Activated CD4-positive, alpha-beta T cell treated with anti-CD3 and anti-CD28 coated beads for 48 hours (primary cell): ENCODE data around the gene APOOL.

Experiments used
- DNase-seq: peaks from one replicate; pipeline ENCODE4 v3.0.0-alpha.2; 2020

APOOL gene

DNA sequence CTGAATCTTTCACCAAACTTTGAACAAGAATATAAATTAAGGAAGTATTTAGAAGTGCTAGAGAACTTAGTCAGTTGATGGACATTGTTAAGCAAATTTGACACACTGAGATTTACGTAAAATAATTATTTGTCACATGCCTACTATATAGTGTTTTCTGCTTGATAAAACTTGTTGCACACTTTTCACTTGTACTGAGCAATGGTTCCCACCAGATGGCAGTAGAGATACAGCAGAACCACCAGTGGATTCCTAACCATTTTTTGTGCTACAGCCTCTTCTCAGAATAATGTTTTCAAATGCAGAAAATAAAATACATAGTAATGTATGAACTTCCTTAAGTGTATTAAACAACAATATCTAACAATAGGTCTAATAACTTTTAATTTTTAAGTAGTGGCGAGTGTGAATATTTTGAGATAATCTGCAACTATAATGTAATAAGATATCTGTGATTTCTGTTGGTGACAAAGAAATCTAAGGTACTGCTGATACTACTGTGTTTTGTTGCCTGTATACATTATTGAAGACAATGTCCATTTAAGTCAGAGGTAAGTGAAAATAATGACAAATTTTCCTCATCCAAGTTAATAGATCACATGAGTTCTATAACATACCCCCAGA, 81.2 kb downstream of the APOOL start:
- DNase-seq, result no peak

DNA sequence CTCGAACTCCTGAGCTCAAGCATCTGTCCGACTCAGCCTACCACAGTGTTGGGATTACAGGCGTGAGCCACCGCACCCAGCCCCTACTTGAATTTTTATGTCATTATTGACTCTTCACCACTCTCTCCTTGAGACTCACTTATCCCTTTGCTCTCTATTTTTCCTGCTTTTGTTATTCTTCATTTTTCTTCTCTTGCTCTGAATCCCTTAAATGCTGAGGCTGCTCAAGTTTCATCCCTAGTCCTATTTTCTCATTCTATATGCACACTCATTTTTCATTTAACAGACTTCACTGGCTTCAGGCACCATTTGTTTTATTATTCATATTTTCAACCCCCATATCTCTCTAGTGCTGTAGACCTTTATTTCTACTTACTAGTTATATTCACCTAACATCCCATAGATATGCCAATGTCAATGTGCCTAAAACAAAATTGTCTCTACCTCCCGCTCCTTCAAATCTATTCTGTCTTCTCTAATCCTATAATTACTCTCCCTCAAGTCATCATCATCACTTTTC, 85.7 kb downstream of the APOOL start:
- no peak for DNase-seq

- no peak for DNase-seq
Measured at GRCh38 chrX:85107407-85107806, 103.7 kb downstream of the APOOL start.

DNA sequence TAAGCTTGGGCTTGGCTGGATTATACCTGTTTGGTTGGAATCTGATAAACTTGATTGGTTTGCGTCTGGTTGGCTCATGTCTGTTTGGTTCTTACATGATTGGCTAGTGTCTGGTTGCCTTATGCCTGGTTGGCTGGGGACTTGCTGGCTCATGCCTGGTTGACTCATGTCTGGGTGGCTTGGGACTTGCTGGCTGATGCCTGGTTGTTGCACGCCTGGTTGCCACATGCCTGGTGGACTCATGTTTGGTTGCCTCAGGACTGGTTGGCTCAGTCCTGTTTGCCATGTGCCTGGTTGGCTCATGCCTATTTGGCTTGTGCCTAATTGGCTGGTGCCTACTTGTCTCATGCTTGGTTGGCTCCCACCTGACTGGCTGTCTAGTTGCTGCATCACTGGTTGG, 104.5 kb downstream of the APOOL start:
- no peak for DNase-seq

DNA sequence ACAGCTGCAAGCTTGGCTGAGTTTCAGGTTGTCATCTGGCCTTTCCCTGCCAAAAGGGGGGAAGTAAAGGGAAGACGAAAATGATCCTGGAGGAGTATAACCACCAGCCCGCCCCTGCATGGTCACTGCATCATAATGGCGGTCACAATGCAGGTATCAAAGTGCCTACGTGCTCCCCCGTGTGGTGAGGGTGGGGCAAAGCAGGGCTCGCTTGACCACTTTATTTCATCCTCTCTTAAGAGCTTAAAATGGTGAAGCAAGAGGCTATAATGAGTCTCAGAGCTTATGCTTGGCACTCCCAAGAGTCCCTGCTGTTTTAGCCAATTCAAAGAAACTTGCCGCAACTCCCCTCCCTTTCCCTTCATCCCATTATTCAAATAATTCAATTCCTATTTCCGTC, 105.6 kb downstream of the APOOL start:
- DNase-seq, result peak; percentile 8

DNA sequence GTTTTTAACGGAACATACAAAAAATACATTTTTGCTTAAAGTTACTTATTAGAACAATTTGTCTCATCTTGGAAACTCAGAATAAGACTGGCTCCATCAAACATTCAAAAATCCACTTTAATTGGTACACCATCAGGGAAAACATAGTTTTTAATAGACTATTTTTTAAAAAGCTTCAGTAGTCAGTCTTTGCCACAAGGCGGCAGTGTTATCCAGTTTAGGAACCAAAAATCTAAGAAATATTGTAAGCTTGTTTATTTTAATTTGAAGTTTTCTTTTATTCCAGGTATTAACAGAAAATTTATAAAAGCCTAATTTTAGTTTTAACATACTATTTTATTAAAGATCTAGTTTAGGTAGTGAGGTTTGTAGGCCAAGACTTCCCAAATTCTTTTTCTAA, 107.7 kb downstream of the APOOL start:
- DNase-seq, result no peak

GRCh38 chrX:85112293-85112692, 108.6 kb downstream of the APOOL start:
- DNase-seq, result no peak

- no peak for DNase-seq
Measured at GRCh38 chrX:85113746-85114145, 110.1 kb downstream of the APOOL start.

DNA sequence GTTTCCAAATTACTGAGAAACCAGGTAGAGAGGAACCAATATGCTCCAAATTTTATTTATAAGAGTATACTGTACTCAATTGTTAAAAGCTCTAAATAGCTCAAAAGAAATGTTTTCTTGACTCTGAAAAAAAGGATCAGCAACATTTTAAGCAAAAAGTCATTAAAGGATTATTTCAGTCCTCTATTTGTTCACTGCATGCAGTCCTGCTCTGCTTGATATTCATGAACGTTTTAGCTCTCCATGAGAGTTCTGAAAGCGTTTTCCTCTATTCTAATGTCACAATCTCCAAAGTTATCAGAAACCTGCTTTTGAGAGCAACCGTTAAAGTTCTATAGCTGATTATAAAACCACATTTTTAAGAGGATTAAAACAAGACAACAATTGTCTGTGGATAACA, 110.5 kb downstream of the APOOL start:
- no peak for DNase-seq

- DNase-seq, result no peak
Measured at GRCh38 chrX:85114776-85115175, 111.1 kb downstream of the APOOL start.

- no peak for DNase-seq
Measured at GRCh38 chrX:85115252-85115651, 111.6 kb downstream of the APOOL start.

DNA sequence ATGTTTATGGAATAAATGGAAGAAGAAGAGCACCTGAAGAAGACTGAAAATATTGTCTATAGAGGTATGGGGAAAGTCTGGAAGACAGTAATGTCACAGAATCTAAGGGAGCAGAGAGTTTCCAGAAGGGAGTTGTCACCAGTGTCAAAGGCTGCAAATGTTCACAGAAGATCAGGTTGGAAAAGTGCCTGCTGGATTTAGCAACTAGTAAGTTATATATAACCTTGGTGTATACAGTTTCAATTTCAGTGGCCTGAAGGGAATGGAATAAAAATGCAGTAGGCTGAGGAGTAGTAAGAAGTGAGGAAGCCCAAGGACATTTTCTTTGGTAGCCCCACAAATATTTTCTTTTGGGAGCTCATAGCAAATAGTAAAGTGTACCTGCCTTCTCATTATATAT, 132.7 kb downstream of the APOOL start:
- DNase-seq, result no peak

DNA sequence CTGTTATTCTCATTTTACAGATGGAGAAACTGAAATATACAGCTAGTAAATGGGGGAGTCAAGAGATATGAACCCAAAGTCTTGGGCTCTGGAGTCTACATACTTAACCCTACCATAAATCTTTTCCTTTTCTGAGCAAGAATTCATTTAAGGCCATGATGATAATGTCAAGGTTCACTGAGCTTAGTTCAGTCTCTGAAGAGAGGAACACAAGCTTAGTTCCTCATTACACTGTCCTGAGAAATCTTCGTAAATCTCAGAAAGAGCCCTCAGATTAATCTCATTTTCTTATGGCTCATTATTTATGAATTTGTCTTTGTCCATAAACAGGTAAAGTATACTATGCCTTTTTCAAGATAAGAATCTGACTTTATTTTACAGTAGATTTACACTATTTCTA, 135.7 kb downstream of the APOOL start:
- no peak for DNase-seq

DNA sequence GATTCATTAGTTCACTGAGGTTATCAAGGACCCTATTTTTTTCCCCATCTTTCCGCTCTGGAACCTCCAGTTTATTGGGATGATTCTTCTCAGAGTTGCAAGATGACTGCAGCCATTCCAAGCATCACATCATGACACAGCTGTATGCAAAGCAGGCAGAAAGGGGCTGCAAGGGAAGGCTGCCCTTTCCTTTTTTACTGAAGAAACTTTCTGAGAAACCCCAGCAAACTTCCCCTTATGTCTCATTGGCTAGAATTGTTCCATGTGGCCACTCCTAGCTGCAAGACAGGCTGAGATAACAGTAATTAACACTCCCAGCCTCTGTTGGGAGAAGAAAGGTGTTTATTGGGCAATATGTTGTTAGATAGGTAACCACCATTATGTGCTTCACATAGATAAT, 137.3 kb downstream of the APOOL start:
- DNase-seq, result no peak
